IPS-NIHi7 (cell line): ENCODE results near the gene ETV5.
A peak's percentile ranks its signal among the peaks of the same experiment; 100 is the strongest.
"Not testable (repeated sequence)": the region's sequence is repeated elsewhere in the genome, so short reads cannot be mapped to it uniquely, and the experiment has no call there.

ENCODE experiments used
- DNase-seq: peaks from one replicate; pipeline ENCODE4 v3.0.0; 2012; ENCODE audit warnings: mixed read lengths; ENCODE audit errors: extremely low spot score

ETV5 gene

DNA sequence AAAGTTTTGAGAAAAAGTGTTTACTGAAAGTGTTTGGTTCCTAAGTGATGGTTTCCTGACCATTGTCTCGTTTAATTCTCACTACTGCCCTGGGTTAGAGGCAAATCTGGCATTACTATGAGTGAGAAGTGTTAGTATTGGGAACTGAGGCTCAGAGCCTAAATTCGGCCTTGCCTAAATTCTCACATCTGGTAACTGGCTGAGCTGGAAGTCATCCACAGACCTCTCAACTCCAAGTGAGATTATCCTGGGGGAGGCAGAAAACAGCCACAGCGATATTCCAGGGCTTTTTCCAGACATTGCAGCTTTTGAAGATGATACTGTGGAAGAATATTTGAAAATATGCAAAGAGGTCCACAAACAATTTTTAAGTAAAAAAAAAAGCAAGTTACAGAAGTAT is 86.0 kb downstream of the ETV5 start:
- no peak for DNase-seq

DNA sequence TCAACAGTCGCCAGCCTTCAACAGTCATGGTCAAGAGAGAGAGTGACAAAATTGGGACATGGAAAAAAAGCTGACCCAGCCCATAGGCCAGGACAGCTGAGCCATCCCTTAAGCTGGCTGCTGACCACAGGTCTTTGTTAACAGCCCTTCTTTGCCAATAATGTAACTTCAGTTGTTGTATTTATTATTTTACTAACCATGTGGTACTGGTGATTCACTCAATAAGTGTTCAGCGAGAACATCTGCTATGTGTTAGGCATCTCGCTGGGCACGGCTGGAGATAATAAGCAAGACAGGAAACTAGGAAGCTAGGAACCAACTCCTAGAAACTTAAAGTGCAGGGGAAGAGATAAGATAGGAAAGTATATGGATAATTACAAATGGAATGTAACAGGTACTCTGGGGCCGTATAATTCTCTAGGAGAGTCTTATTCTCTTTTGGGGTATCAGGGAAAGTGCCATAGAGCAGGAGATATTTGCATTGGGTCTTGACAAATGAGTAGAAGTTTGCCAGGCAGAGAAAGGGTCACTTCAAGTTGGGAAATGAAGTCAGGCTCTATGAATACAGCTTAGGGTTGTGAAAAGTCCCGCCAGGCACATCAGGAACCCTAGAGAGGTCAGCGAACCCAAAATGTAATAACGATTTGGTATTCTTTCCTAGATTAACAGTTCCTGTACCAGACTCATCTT is 87.1 kb downstream of the ETV5 start:
- no peak for DNase-seq

DNA sequence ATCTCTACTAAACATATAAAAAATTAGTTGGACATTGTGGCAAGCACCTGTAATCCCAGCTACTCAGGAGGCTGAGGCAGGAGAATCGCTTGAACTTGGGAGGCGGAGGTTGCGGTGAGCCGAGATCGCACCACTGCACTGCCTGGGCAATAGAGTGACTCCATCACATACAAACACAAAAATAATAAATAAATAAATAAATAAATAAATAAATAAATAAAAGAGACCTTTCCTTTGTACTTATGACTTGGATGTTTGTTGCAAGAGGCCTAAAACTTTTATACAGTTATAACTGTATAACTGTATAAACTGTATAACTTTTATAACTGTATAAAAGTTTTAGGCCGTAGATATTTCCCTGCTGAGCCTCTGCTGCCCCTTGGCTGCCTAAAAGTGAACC is 87.6 kb downstream of the ETV5 start:
- not testable (repeated sequence) for DNase-seq

DNA sequence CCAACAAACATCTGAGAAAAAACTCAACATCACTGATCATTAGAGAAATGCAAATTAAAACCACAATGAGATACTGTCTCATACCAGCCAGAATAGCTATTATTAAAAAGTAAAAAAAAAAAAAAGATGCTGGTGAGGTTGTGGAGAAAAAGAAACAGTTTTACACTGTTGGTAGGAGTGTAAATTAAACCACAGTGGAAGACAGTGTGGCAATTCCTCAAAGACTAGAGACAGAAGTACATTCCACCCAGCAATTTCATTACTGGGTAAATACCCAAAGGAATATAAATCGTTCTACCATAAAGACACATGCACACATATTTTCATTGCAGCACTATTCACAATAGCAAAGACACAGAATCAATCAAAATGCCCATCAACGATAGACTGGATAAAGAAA is 89.6 kb downstream of the ETV5 start:
- not testable (repeated sequence) for DNase-seq

DNA sequence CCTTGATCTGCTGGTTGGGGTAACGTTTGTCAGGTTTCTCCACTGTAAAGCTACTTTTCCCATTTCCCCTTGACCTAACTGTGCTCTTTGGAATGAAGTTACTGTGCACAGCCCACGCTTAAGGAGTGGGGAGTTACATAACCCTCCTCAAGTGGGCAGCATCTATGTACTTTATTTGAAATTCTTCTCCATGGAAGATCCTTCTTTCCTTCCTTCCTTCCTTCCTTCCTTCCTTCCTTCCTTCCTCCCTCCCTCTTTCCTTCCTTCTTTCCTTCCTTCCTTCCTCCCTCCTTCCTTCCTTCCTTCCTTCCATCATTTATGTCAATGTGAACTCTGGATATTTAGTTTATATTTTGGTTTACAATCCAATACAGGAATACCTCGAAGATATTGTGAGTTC is 94.0 kb downstream of the ETV5 start:
- no peak for DNase-seq

DNA sequence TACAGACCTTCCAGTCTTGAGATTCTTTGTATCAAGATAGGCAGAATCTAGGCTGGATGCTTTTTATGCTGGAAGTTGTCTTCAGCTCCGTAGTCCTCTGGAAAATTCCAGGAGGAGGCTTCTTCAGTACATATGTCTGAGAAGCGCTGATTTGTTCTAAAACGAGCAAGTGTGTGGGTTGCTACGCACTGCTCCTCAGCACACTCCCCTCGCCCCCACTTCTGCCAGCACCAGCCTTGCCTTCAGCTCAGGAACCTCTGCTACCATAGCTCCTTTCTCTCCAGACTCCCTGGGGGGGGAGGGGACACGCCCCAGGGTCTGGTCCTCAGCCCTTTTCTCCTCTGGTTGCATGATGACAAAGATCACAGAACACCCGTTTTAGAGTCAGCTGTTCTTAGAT is 95.6 kb downstream of the ETV5 start:
- no peak for DNase-seq

DNA sequence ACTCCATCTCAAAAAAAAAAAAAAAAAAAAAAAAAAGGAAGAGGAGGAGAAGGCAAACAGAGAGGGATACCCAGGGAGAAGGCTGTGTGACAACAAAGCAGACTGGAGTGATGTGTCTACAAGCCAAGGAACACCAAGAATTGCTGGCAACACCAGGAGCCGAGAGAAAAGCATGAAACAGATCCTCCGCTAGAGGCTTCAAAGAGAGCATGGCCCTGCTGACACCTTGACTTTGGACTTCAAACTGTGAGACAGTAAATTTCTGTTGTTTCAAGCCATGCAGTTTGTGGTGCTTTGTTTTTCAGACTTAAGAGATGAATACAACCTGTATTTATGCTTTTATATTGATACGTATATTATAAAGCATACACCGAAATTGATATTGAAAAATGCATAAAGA is 96.8 kb downstream of the ETV5 start:
- DNase-seq, result no peak

DNA sequence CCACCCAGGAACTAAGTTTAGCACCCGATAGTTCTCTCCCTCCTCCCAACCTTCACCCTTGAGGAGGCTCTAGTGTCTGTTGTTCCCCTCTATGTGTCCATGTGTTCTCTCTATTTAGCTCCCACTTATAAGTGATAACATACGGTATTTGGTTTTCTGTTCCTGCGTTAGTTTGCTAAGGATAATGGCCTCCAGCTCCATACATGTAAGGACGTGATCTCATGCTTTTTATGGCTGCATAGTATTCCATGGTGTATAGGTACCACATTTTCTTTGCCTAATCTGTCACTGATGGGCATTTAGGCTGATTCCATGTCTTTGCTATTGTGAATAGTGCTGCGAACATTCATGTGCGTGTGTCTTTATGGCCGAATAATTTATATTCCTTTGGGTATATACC is 104.2 kb downstream of the ETV5 start:
- DNase-seq, result no peak

DNA sequence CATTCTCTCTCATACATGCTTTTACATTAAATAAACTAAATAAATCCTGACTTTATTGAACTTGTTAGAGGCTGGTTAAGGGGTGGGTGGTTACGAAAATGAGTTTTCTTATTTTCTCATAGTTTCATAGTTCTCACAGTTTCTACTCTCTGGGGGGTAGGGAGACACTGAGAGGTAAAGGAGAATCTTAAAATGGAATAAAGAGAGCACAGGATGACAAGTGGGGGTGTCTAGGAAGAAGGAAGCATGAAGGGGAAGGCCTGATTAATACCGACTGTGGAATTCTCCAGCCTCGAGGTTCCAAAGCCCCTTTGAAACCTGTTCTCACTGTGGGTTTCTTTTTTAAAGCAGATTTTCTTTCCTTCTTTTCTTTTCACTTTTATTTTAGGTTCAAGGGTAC is 104.7 kb downstream of the ETV5 start:
- no peak for DNase-seq

DNA sequence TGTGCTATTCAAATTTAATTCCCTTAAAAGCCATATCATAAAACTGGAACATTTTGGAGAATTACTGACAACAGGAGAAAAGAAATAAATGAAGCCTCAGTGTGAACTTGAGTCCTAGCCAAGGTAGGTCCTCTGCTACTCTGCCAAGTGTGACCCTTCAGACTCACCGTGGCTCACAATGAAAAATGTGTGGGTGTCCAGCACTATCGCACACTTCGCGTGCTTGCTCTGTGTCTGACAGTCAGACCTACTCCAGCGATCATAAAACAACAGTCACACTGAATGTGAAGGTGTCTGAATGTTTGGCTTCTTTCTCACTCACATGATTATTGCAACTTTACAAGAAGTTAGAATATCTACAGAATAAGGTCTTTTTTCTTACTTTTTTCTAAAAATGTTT is 105.3 kb downstream of the ETV5 start:
- DNase-seq, result no peak

DNA sequence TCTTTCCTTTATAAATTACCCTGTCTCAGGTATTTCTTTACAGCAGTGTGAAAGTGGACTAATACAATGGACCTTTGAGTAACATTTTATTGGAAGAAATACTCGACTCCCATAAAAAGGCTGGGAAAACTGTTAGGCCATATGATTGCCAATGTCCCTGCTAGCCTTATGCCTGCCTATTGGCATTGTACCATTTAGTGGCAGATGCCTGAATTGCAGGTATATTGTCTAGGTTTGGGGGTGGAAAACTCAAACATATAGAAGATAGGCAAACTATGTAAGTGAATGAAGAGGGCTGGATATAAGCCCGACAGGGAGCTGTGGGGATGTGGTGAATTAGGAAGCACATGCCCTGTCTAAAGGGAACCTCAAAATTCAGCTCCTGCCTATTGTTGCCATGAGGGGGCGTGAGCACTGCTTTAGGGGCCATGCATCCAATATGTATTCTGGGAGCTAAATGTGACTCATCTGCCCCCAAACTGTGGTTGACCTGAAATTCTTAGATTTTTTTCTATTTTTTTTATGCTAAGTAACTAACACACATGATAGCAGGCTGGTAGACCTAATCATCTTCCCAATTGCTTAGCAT is 105.9 kb downstream of the ETV5 start:
- DNase-seq, result peak; percentile 50

DNA sequence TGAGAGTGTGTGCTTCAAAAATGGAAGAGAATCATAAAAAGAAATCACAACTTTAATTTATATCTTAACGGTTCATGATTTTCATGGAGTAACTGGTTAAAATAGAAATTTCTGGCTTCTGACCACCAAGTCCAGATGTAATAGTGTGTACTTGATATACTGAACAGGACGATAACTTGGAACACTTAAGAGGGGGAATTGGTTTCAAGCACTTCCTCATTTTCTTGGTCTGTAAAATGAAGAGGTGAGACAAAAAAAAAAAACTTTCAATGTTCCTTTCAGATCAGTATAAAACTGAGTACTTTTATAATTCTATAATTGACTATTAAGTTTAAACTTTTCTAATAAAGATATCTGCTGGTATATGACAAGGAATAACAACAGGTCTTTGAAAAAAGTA is 107.0 kb downstream of the ETV5 start:
- DNase-seq, result no peak

DNA sequence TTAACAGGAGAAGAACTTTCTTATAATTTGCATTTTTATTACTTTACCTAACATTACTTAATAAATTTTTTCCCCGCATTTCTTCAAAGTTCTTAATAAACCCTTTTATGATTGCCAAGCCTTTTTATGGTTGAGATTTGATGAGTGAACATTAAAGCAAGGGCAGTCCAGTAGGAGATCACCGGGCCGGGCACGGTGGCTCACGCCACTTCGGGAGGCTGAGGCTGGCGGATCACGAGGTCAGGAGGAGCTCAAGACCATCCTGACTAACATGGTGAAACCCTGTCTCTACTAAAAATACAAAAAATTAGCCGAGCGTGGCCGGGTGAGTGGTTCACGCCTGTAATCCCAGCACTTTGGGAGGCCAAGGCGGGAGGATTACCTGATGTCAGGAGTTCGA is 109.7 kb downstream of the ETV5 start:
- no peak for DNase-seq

DNA sequence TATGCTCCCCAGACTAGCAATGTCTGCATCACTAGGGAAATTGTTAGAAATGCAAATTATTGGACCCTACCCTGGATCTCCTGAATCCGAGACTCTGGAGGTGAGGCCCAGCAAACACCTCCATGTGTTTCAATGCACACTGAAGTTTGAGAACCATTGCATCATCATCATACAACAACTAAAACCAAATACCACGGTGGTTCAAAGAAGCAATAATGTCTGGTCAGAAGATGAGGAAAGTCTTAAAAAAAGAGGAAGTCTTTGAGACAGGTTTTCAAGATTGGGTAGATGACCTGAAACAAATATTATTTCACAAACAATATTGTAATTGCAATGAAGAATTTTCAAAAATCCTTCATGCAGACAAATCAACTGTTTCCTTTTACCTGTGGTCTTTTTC is 110.8 kb downstream of the ETV5 start:
- no peak for DNase-seq

DNA sequence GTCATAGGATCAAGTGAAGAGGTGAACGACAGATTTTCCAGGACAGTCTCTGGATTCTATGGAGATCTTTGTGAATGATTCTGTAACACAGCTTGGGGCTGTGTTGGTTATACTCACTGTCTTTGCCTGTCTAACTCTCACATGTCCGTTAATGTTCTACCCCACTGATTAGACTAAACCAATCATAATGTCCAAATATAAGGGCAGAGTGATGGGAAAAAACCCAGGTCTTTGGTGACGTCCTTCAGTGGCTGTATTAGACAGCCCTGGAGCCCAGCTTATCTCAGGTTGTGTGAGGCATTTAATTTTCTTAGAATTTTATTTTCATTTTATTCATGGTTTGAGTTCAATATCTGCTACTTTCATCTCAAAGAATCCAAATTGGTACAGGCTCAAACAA is 111.8 kb downstream of the ETV5 start:
- DNase-seq, result no peak
